ENCODE results near the gene CIDEB. TPM values are rescaled to one million over a fixed set of nuclear protein-coding genes. Genes with fewer than 3 reads are reported as not detected.

The CIDEB gene
- total and polyA plus RNA-seq, 2 of the 13 experiments (the other 11 are each of a cell fraction or from before 2014, with no cell fraction given): 35.8 to 110 TPM

GRCh38 chr14:24270537-24271133 is 37.1 kb downstream of the CIDEB start (continued):
- TF ChIP-seq, protein P1, sequence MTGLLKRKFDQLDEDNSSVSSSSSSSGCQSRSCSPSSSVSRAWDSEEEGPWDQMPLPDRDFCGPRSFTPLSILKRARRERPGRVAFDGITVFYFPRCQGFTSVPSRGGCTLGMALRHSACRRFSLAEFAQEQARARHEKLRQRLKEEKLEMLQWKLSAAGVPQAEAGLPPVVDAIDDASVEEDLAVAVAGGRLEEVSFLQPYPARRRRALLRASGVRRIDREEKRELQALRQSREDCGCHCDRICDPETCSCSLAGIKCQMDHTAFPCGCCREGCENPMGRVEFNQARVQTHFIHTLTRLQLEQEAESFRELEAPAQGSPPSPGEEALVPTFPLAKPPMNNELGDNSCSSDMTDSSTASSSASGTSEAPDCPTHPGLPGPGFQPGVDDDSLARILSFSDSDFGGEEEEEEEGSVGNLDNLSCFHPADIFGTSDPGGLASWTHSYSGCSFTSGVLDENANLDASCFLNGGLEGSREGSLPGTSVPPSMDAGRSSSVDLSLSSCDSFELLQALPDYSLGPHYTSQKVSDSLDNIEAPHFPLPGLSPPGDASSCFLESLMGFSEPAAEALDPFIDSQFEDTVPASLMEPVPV (CRISPR knock-in tag; IDR thresholded peaks at IDR 0.05): no peak
- TF ChIP-seq ZMYM4 (CRISPR knock-in tag; IDR thresholded peaks at IDR 0.05) (no peak), NR2C2 (CRISPR knock-in tag; IDR thresholded peaks at IDR 0.05; ENCODE audit: borderline replicate concordance) (no peak), FOXA1 (IDR thresholded peaks at IDR 0.05) (no peak), FOXA1 (CRISPR knock-in tag; IDR thresholded peaks at IDR 0.05) (no peak), RFX3 (CRISPR knock-in tag; IDR thresholded peaks at IDR 0.05) (no peak), POLR2AphosphoS5 (IDR thresholded peaks at IDR 0.05; ENCODE audit: low read depth, low read length) (no peak), JARID2 (CRISPR knock-in tag; IDR thresholded peaks at IDR 0.05; ENCODE audit: insufficient replicate concordance) (no peak), AGO1 (IDR thresholded peaks at IDR 0.05; ENCODE audit: low read depth, low read length, poor library complexity, severe bottlenecking) (no peak), ZNF839 (CRISPR knock-in tag; IDR thresholded peaks at IDR 0.05; ENCODE audit: borderline replicate concordance) (no peak), KMT2B (CRISPR knock-in tag; IDR thresholded peaks at IDR 0.05) (no peak), ATAD3A (CRISPR knock-in tag; IDR thresholded peaks at IDR 0.05) (peak; percentile 39; the same call in 1 of the 2 replicates), FOXO4 (CRISPR knock-in tag; conservative IDR thresholded peaks at IDR 0.05) (no peak), GTF3A (CRISPR knock-in tag; conservative IDR thresholded peaks at IDR 0.05) (no peak), ZNF790 (CRISPR knock-in tag; IDR thresholded peaks at IDR 0.05; ENCODE audit: borderline replicate concordance) (no peak), HES4 (CRISPR knock-in tag; IDR thresholded peaks at IDR 0.05; ENCODE audit: borderline replicate concordance) (no peak), PAWR (CRISPR knock-in tag; IDR thresholded peaks at IDR 0.05; ENCODE audit: borderline replicate concordance) (no peak), ZNF713 (CRISPR knock-in tag; IDR thresholded peaks at IDR 0.05) (no peak), SSRP1 (CRISPR knock-in tag; IDR thresholded peaks at IDR 0.05) (no peak), IRF1 (CRISPR knock-in tag; IDR thresholded peaks at IDR 0.05; ENCODE audit: low read depth) (no peak)
- TF ChIP-seq, protein P2, sequence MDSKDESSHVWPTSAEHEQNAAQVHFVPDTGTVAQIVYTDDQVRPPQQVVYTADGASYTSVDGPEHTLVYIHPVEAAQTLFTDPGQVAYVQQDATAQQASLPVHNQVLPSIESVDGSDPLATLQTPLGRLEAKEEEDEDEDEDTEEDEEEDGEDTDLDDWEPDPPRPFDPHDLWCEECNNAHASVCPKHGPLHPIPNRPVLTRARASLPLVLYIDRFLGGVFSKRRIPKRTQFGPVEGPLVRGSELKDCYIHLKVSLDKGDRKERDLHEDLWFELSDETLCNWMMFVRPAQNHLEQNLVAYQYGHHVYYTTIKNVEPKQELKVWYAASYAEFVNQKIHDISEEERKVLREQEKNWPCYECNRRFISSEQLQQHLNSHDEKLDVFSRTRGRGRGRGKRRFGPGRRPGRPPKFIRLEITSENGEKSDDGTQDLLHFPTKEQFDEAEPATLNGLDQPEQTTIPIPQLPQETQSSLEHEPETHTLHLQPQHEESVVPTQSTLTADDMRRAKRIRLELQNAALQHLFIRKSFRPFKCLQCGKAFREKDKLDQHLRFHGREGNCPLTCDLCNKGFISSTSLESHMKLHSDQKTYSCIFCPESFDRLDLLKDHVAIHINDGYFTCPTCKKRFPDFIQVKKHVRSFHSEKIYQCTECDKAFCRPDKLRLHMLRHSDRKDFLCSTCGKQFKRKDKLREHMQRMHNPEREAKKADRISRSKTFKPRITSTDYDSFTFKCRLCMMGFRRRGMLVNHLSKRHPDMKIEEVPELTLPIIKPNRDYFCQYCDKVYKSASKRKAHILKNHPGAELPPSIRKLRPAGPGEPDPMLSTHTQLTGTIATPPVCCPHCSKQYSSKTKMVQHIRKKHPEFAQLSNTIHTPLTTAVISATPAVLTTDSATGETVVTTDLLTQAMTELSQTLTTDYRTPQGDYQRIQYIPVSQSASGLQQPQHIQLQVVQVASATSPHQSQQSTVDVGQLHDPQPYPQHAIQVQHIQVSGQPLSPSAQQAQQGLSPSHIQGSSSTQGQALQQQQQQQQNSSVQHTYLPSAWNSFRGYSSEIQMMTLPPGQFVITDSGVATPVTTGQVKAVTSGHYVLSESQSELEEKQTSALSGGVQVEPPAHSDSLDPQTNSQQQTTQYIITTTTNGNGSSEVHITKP (CRISPR knock-in tag; IDR thresholded peaks at IDR 0.05; ENCODE audit: low read depth): no peak

All from HepG2 (cell line).